KG1 (cell line): ENCODE data around the gene PTRH2.

Source experiments
- DNase-seq: peaks from one replicate; lab custom pipeline; 2025; lab: John Stamatoyannopoulos, UW

PTRH2 gene

GRCh38 chr17:59719526-59719925 lies 12.3 kb upstream of the PTRH2 start:
- DNase-seq: no peak

- DNase-seq: no peak
These were observed 9.2 kb upstream of the PTRH2 start for GRCh38 chr17:59716427-59716826.

GRCh38 chr17:59714255-59714654 lies 7.0 kb upstream of the PTRH2 start:
- no peak for DNase-seq

- DNase-seq: no peak
These were observed 5.6 kb upstream of the PTRH2 start for GRCh38 chr17:59712862-59713261.

GRCh38 chr17:59711936-59712335 lies 4.7 kb upstream of the PTRH2 start:
- no peak for DNase-seq

- DNase-seq: no peak
These were observed 771 bp upstream of the PTRH2 start for GRCh38 chr17:59707971-59708430.

- no peak for DNase-seq
These were observed 4.9 kb downstream of the PTRH2 start for GRCh38 chr17:59702304-59702703.

GRCh38 chr17:59699786-59700185 lies 7.4 kb downstream of the PTRH2 start:
- DNase-seq: no peak

GRCh38 chr17:59699218-59699617 lies 8.0 kb downstream of the PTRH2 start:
- no peak for DNase-seq

- no peak for DNase-seq
These were observed 9.1 kb downstream of the PTRH2 start for GRCh38 chr17:59698143-59698542.

GRCh38 chr17:59696682-59697277 lies 10.4 kb downstream of the PTRH2 start:
- no peak for DNase-seq

- no peak for DNase-seq
These were observed 11.1 kb downstream of the PTRH2 start for GRCh38 chr17:59695945-59696681.

GRCh38 chr17:59694344-59694743 lies 12.9 kb downstream of the PTRH2 start:
- DNase-seq: no peak

- DNase-seq: no peak
These were observed 13.6 kb downstream of the PTRH2 start for GRCh38 chr17:59693582-59693981.

GRCh38 chr17:59688496-59688895 lies 18.7 kb downstream of the PTRH2 start:
- DNase-seq: no peak

- no peak for DNase-seq
These were observed 19.2 kb downstream of the PTRH2 start for GRCh38 chr17:59688008-59688407.

- DNase-seq: no peak
These were observed 22.3 kb downstream of the PTRH2 start for GRCh38 chr17:59684967-59685366.

- no peak for DNase-seq
These were observed 23.9 kb downstream of the PTRH2 start for GRCh38 chr17:59683283-59683682.

GRCh38 chr17:59680314-59680713 lies 26.9 kb downstream of the PTRH2 start:
- DNase-seq: no peak

- no peak for DNase-seq
These were observed 28.3 kb downstream of the PTRH2 start for GRCh38 chr17:59678918-59679317.

- DNase-seq: no peak
These were observed 30.5 kb downstream of the PTRH2 start for GRCh38 chr17:59676716-59677115.

- DNase-seq: no peak
These were observed 32.0 kb downstream of the PTRH2 start for GRCh38 chr17:59675231-59675630.

- no peak for DNase-seq
These were observed 35.8 kb downstream of the PTRH2 start for GRCh38 chr17:59671386-59671785.

GRCh38 chr17:59669944-59670343 lies 37.3 kb downstream of the PTRH2 start:
- DNase-seq: no peak
